Activated T-cell treated with anti-CD3 and anti-CD28 coated beads, Interleukin-2, amount 50 U/mL, for 1 hour (primary cell): ENCODE data around the gene SEPHS1.
"Not testable (repeated sequence)": the region's sequence is repeated elsewhere in the genome, so short reads cannot be mapped to it uniquely, and the experiment has no call there.

Source experiments
- DNase-seq: peaks from one replicate; pipeline ENCODE4 v3.0.0-alpha.2; 2020

SEPHS1 gene

DNA sequence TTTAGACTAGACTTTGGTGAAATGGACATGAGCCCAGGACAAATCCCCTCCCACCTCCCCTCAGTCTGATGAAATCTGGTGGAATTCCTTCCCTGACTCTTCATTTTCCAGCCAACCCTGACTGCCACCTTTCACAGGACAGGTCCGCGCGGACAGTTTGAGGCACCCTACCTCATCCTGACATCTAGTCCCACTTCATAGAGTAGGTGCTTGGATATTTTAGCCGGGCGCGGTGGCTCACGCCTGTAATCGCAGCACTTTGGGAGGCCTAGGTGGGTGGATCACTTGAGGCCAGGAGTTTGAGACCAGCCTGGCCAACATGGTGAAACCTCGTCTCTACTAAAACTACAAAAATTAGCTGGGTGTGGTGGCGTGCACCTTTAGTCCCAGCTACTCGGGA, 71.9 kb downstream of the SEPHS1 start:
- DNase-seq: not testable (repeated sequence)

DNA sequence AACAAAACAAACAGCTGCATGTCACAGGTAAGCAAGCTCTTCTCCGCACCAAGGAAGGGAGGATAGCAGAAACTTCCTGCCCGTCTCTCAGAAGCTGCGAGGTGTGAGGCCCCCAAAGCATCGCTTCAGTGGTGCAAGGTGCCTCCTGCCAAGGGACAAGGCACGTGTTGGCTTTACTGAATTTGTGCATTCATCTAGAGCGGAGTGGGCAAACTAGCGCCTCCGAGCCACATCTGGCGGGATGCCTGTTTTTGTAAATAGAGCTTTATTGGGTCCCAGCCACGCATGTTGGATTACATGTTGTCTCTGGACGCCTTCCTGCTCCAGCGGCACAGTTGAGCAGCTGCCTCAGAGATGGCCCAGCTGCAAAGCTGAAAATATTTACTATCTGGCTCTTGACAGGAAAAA, 75.9 kb downstream of the SEPHS1 start:
- DNase-seq: no peak

DNA sequence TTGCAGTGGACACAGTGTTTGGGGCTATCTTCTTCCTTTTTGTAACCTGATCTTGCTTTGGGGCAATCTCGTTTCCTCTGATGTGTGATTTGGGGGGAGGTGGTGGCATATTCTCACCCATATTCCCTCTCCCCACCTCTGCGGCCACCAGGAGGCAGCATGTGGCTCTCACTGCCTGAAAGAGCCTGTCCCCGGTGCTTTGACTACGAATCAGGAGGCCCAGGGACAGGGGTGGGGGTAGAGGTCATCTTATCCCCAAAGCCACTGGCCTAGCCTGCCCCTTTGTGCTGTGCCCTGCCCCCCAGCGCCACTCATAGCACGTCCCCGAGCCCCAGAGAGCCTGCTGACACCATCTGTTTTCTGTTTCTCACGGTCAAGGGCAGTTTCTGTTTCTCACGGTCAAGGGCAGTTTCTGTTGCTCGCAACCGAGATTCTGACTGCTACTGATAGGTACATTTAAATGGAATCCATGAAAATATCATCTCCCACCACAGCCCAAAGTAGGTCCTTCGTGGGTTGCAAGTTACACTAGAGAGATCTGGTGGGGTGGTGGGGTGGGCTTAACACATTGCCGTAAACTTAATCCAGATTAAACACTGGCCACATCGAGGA, 76.4 kb downstream of the SEPHS1 start:
- DNase-seq: peak; percentile 70

DNA sequence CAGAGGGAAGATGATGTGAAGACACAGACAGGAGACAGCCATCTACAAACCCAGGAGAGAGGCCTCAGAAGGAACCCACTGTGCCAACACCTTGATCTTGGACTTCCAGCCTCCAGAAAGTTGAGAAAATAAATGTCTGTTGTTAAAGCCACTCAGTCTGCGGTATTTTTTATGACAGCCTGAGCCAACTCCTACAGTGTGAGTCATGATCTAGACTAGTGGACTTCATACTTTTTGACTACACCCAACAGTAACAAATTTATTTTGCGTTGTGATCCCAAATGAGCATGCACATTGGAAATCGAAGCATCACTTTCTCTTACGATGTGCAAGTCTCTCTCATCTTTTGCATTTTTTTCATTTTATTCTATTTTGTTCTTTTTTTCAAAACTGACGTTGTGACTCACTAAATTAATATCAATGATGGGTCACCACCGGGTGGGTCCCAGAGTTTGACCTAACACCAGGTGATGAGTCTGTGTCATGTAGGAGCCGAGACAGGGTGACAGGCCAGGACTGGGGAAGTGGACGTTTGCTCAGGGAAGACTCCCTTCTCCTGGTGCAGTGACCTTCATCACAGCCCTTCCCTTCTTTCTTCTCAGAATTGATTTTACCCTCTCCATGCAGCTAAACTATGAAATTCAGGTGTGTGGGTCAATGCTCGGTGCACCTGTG, 77.1 kb downstream of the SEPHS1 start:
- DNase-seq: no peak

DNA sequence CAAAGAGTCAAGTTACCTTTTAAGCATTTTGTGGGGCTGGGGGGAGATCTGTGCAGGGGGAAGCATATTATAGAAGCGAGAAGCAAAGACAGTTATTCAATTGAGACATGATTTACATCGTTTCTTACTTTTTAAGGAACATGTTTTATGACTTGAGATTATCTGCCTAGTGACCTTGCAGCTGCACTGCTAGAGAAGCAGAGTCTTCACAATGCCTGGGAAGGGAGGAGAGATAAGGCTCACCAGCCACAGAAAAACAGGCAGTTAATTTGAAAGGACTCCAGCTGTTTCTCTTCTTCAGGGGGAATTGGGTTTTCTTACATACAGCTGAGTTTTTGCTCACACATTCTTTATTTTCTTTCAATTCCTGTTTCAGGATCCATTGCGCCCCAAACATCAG, 79.3 kb downstream of the SEPHS1 start:
- DNase-seq: no peak

DNA sequence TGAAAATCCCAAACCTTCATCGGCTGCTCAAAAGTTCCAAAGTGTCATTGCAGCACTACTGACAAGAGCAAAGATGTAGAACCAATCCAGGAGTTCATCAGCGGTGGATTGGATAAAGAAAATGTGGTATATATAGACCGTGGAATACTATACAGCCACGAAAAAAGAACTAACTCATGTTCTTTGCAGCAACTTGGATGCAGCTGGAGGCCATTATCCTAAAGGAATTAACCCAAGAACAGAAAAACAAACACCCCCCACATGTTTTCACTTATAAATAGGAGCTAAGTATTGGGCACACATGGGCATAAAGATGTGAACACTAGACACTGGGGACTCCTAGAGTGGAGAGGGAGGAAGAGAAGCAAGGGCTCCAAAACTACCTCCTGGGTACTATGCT, 79.8 kb downstream of the SEPHS1 start:
- DNase-seq: no peak
